HEK293 (cell line): ENCODE measurements around the gene NOX4.

Source experiments
- CTCF ChIA-PET: fragments of 350-600 bp; formaldehyde crosslinking; extraction: SDS; loops from one replicate; lab custom pipeline; 2021; ENCODE audit warnings: antibody characterized with exemption; lab: Yijun Ruan, JAX
- POLR2A ChIA-PET: fragments of 300-600 bp; formaldehyde crosslinking; extraction: SDS; loops from one replicate; lab custom pipeline; 2020; ENCODE audit warnings: antibody characterized with exemption, inconsistent platforms; lab: Yijun Ruan, JAX
- H3K27ac ChIP-seq: fragments of 200-500 bp; sonication (Bioruptor generic); 2 replicates; pipeline ENCODE4 v1.5.1; 2014; ENCODE audit warnings: low read depth, low read length, control low read depth, inconsistent platforms; ENCODE audit errors: extremely low read depth
- H3K36me3 ChIP-seq, 2 experiments: fragments of 200-500 bp in 1 of 2; sonication (Bioruptor generic) in 1 of 2; 1 replicate in 1 of 2; 2 replicates in 1 of 2; pipeline ENCODE4 v1.5.1; 2014 to 2017; ENCODE audit warnings: inconsistent platforms in 2 of 2, low read length in 2 of 2; ENCODE audit not compliant: control insufficient read depth in 2 of 2, insufficient read depth in 1 of 2
- H3K4me1 ChIP-seq: fragments of 200-500 bp; sonication (Bioruptor generic); 2 replicates; pipeline ENCODE4 v1.5.1; 2014; ENCODE audit warnings: mild to moderate bottlenecking, low read length, inconsistent platforms; ENCODE audit not compliant: control insufficient read depth, insufficient read depth
- H3K4me3 ChIP-seq: 2 replicates; pipeline ENCODE4 v1.5.1; 2011; ENCODE audit warnings: low read depth, mild to moderate bottlenecking, control low read depth, low read length, moderate library complexity
- H3K9me3 ChIP-seq: fragments of 200-500 bp; sonication (Bioruptor generic); 2 replicates; pipeline ENCODE4 v1.5.1; 2014; ENCODE audit warnings: low read depth, low read length, inconsistent platforms; ENCODE audit not compliant: control insufficient read depth, insufficient read depth
- ELK4 ChIP-seq: IDR thresholded peaks from 2 replicates; pipeline ENCODE4 v1.6.1; 2011; ENCODE audit warnings: mild to moderate bottlenecking, low read depth, low read length, borderline replicate concordance
- FEZF1 ChIP-seq: fragments of 450-650 bp; formaldehyde crosslinking; IDR thresholded peaks from 2 replicates; pipeline ENCODE4 v1.5.1; 2016; ENCODE audit warnings: missing biosample characterization, missing genetic modification characterization
- GFI1B ChIP-seq: fragments of 450-650 bp; formaldehyde crosslinking; IDR thresholded peaks from 2 replicates; pipeline ENCODE4 v1.5.1; 2016; ENCODE audit warnings: missing biosample characterization, missing genetic modification characterization
- GLI2 ChIP-seq: fragments of 450-650 bp; formaldehyde crosslinking; IDR thresholded peaks from 2 replicates; pipeline ENCODE4; 2017; ENCODE audit warnings: missing biosample characterization, missing genetic modification characterization, low read depth, borderline replicate concordance
- KLF17 ChIP-seq: fragments of 450-650 bp; formaldehyde crosslinking; IDR thresholded peaks from 2 replicates; pipeline ENCODE4 v1.5.1; 2016; ENCODE audit warnings: missing biosample characterization, missing genetic modification characterization
- OVOL3 ChIP-seq: fragments of 450-650 bp; formaldehyde crosslinking; IDR thresholded peaks from 2 replicates; pipeline ENCODE4 v1.5.1; 2016; ENCODE audit warnings: missing biosample characterization, missing genetic modification characterization
- SP2 ChIP-seq: fragments of 450-650 bp; formaldehyde crosslinking; IDR thresholded peaks from 2 replicates; pipeline ENCODE4 v1.5.1; 2016; ENCODE audit warnings: missing biosample characterization, missing genetic modification characterization
- SP7 ChIP-seq: fragments of 450-650 bp; formaldehyde crosslinking; IDR thresholded peaks from 2 replicates; pipeline ENCODE4 v1.5.1; 2016; ENCODE audit warnings: missing biosample characterization, missing genetic modification characterization
- TRIM28 ChIP-seq: IDR thresholded peaks from 2 replicates; pipeline ENCODE4 v1.6.1; 2011; ENCODE audit warnings: low read length, control low read depth, borderline replicate concordance
- WT1 ChIP-seq: fragments of 450-650 bp; formaldehyde crosslinking; IDR thresholded peaks from 2 replicates; pipeline ENCODE4 v1.5.1; 2016; ENCODE audit warnings: missing biosample characterization, missing genetic modification characterization
- ZBTB20 ChIP-seq: fragments of 450-650 bp; formaldehyde crosslinking; IDR thresholded peaks from 2 replicates; pipeline ENCODE4 v1.5.1; 2016; ENCODE audit warnings: missing biosample characterization, missing genetic modification characterization
- ZNF155 ChIP-seq: fragments of 450-650 bp; formaldehyde crosslinking; IDR thresholded peaks from 2 replicates; pipeline ENCODE4 v1.5.1; 2016; ENCODE audit warnings: missing biosample characterization, missing genetic modification characterization
- ZNF157 ChIP-seq: fragments of 450-650 bp; formaldehyde crosslinking; IDR thresholded peaks from 2 replicates; pipeline ENCODE4 v1.5.1; 2016; ENCODE audit warnings: missing biosample characterization, missing genetic modification characterization
- ZNF202 ChIP-seq: fragments of 450-650 bp; formaldehyde crosslinking; IDR thresholded peaks from 2 replicates; pipeline ENCODE4 v1.5.1; 2016; ENCODE audit warnings: missing biosample characterization, missing genetic modification characterization, borderline replicate concordance
- ZNF211 ChIP-seq: fragments of 450-650 bp; formaldehyde crosslinking; IDR thresholded peaks from 2 replicates; pipeline ENCODE4 v1.5.1; 2016; ENCODE audit warnings: low read depth, missing biosample characterization, missing genetic modification characterization
- ZNF221 ChIP-seq: fragments of 450-650 bp; formaldehyde crosslinking; IDR thresholded peaks from 2 replicates; pipeline ENCODE4 v1.5.1; 2017; ENCODE audit warnings: missing biosample characterization, missing genetic modification characterization, borderline replicate concordance
- ZNF529 ChIP-seq: fragments of 450-650 bp; formaldehyde crosslinking; IDR thresholded peaks from 2 replicates; pipeline ENCODE4 v1.5.1; 2017; ENCODE audit warnings: missing genetic modification characterization, missing biosample characterization; ENCODE audit not compliant: insufficient replicate concordance
- ZNF530 ChIP-seq: fragments of 450-650 bp; formaldehyde crosslinking; IDR thresholded peaks from 2 replicates; pipeline ENCODE4 v1.5.1; 2016; ENCODE audit warnings: low read depth, missing biosample characterization, missing genetic modification characterization
- ZNF544 ChIP-seq: fragments of 450-650 bp; formaldehyde crosslinking; IDR thresholded peaks from 2 replicates; pipeline ENCODE4 v1.5.0; 2017; ENCODE audit warnings: missing biosample characterization, missing genetic modification characterization
- ZNF548 ChIP-seq: fragments of 450-650 bp; formaldehyde crosslinking; IDR thresholded peaks from 2 replicates; pipeline ENCODE4 v1.5.1; 2016; ENCODE audit warnings: missing biosample characterization, missing genetic modification characterization
- ZNF626 ChIP-seq: fragments of 450-650 bp; sonication (Bioruptor Pico); formaldehyde crosslinking; IDR thresholded peaks from 2 replicates; pipeline ENCODE4 v1.5.1; 2018; ENCODE audit warnings: missing biosample characterization, missing genetic modification characterization, inconsistent platforms
- ZNF692 ChIP-seq: fragments of 450-650 bp; formaldehyde crosslinking; IDR thresholded peaks from 2 replicates; pipeline ENCODE4 v1.5.1; 2016; ENCODE audit warnings: missing biosample characterization, missing genetic modification characterization
- ZNF701 ChIP-seq: fragments of 450-650 bp; formaldehyde crosslinking; IDR thresholded peaks from 2 replicates; pipeline ENCODE4 v1.5.1; 2016; ENCODE audit warnings: missing biosample characterization, missing genetic modification characterization
- ZNF704 ChIP-seq: fragments of 450-650 bp; formaldehyde crosslinking; IDR thresholded peaks from 2 replicates; pipeline ENCODE4 v1.5.1; 2016; ENCODE audit warnings: missing biosample characterization, missing genetic modification characterization
- ZNF768 ChIP-seq: fragments of 450-650 bp; formaldehyde crosslinking; IDR thresholded peaks from 2 replicates; pipeline ENCODE4 v1.5.1; 2018; ENCODE audit warnings: missing biosample characterization, mild to moderate bottlenecking, missing genetic modification characterization

Gene NOX4

GRCh38 chr11:89508544-89508943, 17.4 kb upstream of the NOX4 start:
- ChIA-PET CTCF (interaction anchor here (0.7 kb wide), 1 partner anchor 9 kb away, joined by 3 read pairs; no protein-coding TSS in a partner anchor), POLR2A (no interaction called here)
- Histone ChIP-seq H3K36me3 (no peaks in the 10 kb centered on the region), H3K4me1 (no peaks in the 10 kb centered on the region), H3K9me3 (no peaks in the 10 kb centered on the region), H3K4me3 (no peak overlapping the region), H3K27ac (no peak overlapping the region)
- TF ChIP-seq ZNF544 (tag by site-specific recombination), result no peak
- TF ChIP-seq ZNF221, result no peak
- no peak for TF ChIP-seq ZNF202
- TF ChIP-seq ZNF157 (tag by site-specific recombination), result no peak
- no peak for TF ChIP-seq ZBTB20 (tag by site-specific recombination)
- no peak for TF ChIP-seq ZNF704

GRCh38 chr11:89504270-89504669, 13.1 kb upstream of the NOX4 start:
- Histone ChIP-seq H3K4me3 (no peak overlapping the region), H3K27ac (no peak overlapping the region), H3K4me1 (no peaks in the 10 kb centered on the region)
- ChIA-PET CTCF (no interaction called here), POLR2A (no interaction called here)
- no peak for TF ChIP-seq SP7 (tag by site-specific recombination)
- TF ChIP-seq OVOL3 (tag by site-specific recombination), result no peak
- no peak for TF ChIP-seq KLF17 (tag by site-specific recombination)
- no peak for TF ChIP-seq FEZF1 (tag by site-specific recombination)
- no peak for TF ChIP-seq ZNF548 (tag by site-specific recombination)
- TF ChIP-seq, all 188 proteins: peak for 0
- Histone ChIP-seq H3K36me3 (no peaks in the 10 kb centered on the region), H3K9me3 (no peaks in the 10 kb centered on the region)

GRCh38 chr11:89503422-89503821, 12.2 kb upstream of the NOX4 start:
- POLR2A ChIA-PET, result no interaction called here
- Histone ChIP-seq H3K4me3 (no peak overlapping the region), H3K27ac (no peak overlapping the region), H3K36me3 (no peaks in the 10 kb centered on the region), H3K9me3 (no peaks in the 10 kb centered on the region), H3K4me1 (no peaks in the 10 kb centered on the region)
- TF ChIP-seq ZNF530 (no peak), ZNF768 (tag by site-specific recombination) (no peak), GFI1B (no peak), ZNF692 (tag by site-specific recombination) (no peak)
- CTCF ChIA-PET, result no interaction called here

- CTCF ChIA-PET, result no interaction called here
- no peaks in the 10 kb centered on the region for H3K36me3 ChIP-seq
- no peak overlapping the region for H3K4me3 ChIP-seq
- POLR2A ChIA-PET, result no interaction called here
- H3K27ac ChIP-seq, result no peak overlapping the region
- H3K4me1 ChIP-seq, result no peaks in the 10 kb centered on the region
- H3K9me3 ChIP-seq, result no peaks in the 10 kb centered on the region
- no peak for TF ChIP-seq GFI1B
- no peak for TF ChIP-seq TRIM28
- TF ChIP-seq ZNF626 (tag by site-specific recombination), result no peak
- TF ChIP-seq ZNF211 (tag by site-specific recombination), result no peak
- no peak for TF ChIP-seq WT1
- TF ChIP-seq ZNF701 (tag by site-specific recombination), result no peak
- TF ChIP-seq SP2 (tag by site-specific recombination), result no peak
- no peak for TF ChIP-seq ZNF155 (tag by site-specific recombination)
- TF ChIP-seq ZNF529, result no peak
- TF ChIP-seq ELK4, result no peak
- no peak for TF ChIP-seq GLI2
Measured at GRCh38 chr11:89502301-89502700, 11.1 kb upstream of the NOX4 start.
